ENCODE measurements around the gene SND1.

DNA sequence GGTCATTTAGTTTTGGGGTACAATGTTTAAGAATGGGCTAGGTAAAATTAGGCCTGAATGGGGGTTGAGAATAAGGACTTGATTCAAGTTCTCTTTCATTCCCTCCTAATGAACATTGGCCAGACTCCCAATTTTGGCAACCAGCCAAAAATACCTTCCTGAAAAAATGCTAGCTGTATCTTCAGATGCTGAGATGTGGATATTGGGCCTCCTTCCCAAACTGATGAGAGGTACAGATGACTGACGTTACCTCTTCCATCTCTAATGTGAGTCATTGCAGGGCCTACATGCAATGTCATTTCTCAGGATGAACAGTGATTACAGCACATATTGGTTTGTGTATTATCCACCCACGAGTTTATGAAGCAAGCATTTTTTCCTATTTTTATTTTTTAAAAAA is 151.6 kb downstream of the SND1 start:
- TF ChIP-seq, protein P1, sequence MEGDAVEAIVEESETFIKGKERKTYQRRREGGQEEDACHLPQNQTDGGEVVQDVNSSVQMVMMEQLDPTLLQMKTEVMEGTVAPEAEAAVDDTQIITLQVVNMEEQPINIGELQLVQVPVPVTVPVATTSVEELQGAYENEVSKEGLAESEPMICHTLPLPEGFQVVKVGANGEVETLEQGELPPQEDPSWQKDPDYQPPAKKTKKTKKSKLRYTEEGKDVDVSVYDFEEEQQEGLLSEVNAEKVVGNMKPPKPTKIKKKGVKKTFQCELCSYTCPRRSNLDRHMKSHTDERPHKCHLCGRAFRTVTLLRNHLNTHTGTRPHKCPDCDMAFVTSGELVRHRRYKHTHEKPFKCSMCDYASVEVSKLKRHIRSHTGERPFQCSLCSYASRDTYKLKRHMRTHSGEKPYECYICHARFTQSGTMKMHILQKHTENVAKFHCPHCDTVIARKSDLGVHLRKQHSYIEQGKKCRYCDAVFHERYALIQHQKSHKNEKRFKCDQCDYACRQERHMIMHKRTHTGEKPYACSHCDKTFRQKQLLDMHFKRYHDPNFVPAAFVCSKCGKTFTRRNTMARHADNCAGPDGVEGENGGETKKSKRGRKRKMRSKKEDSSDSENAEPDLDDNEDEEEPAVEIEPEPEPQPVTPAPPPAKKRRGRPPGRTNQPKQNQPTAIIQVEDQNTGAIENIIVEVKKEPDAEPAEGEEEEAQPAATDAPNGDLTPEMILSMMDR (IDR thresholded peaks at IDR 0.05; ENCODE audit: insufficient read depth, low read length, poor library complexity, severe bottlenecking): no peak
- no peak for TF ChIP-seq EZH2phosphoT487 (conservative IDR thresholded peaks at IDR 0.05; ENCODE audit: low read length)

Data from SU-DHL-6 (cell line).